SK-N-SH (cell line): ENCODE results near the gene TMEM267. TPM values are rescaled to one million over a fixed set of nuclear protein-coding genes. Genes with fewer than 3 reads are reported as not detected.

Experiments used
- CTCF ChIA-PET: fragments of 300-600, 350-600 bp; formaldehyde crosslinking; extraction: SDS; loops from one replicate; lab custom pipeline; 2021; lab: Yijun Ruan, JAX
- POLR2A ChIA-PET: fragments of 350-600 bp; sonication (Branson Sonifier 250); formaldehyde crosslinking; extraction: SDS; loops from one replicate; lab custom pipeline; 2020; ENCODE audit warnings: antibody characterized with exemption, inconsistent platforms; lab: Yijun Ruan, JAX
- DNase-seq: peaks from one replicate; pipeline ENCODE4 v3.0.0; 2012
- H2AFZ ChIP-seq: fragments of 200-600 bp; sonication (generic); 2 replicates; pipeline ENCODE4 v1.8.1; 2016; ENCODE audit warnings: antibody characterized with exemption, mild to moderate bottlenecking, low read depth
- H3F3A ChIP-seq: fragments of 200-600 bp; sonication (generic); replicated peaks from 2 replicates; pipeline ENCODE3; 2016; ENCODE audit warnings: antibody characterized with exemption, mild to moderate bottlenecking; ENCODE audit not compliant: insufficient read depth
- H3K27ac ChIP-seq, 2 experiments: fragments of 200-500 bp in 1 of 2; fragments of 200-600 bp in 1 of 2; sonication (Bioruptor generic) in 1 of 2; sonication (generic), shearing (Covaris generic) in 1 of 2; 2 replicates each; pipeline versions ENCODE4 v1.5.1 to v1.6.1; 2014 to 2016; ENCODE audit warnings: low read depth in 2 of 2, inconsistent platforms in 1 of 2, low read length in 1 of 2, mild to moderate bottlenecking in 1 of 2, mixed read lengths in 1 of 2
- H3K27me3 ChIP-seq: fragments of 200-600 bp; sonication (generic), shearing (Covaris generic); 2 replicates; pipeline ENCODE4 v1.6.1; 2016; ENCODE audit warnings: mixed run types; ENCODE audit not compliant: insufficient read depth
- H3K36me3 ChIP-seq, 2 experiments: fragments of 200-500 bp in 1 of 2; fragments of 200-600 bp in 1 of 2; sonication (Bioruptor generic) in 1 of 2; sonication (generic) in 1 of 2; replicated peaks in 1 of 2; 2 replicates each; pipeline versions ENCODE3 to v1.5.1; 2014 to 2016; ENCODE audit warnings: low read length in 1 of 2, mild to moderate bottlenecking in 1 of 2; ENCODE audit not compliant: insufficient read depth in 2 of 2, control insufficient read depth in 1 of 2
- H3K4me1 ChIP-seq, 2 experiments: fragments of 200-500 bp in 1 of 2; fragments of 200-600 bp in 1 of 2; sonication (Bioruptor generic) in 1 of 2; sonication (generic), shearing (Covaris generic) in 1 of 2; 2 replicates each; pipeline versions ENCODE4 v1.5.1 to v1.6.1; 2014 to 2016; ENCODE audit warnings: low read depth in 1 of 2, low read length in 1 of 2, mixed run types in 1 of 2; ENCODE audit not compliant: insufficient read depth in 2 of 2, control insufficient read depth in 1 of 2
- H3K4me2 ChIP-seq: fragments of 200-600 bp; sonication (generic), shearing (Covaris generic); 2 replicates; pipeline ENCODE4 v1.6.1; 2017; ENCODE audit warnings: mixed run types
- H3K4me3 ChIP-seq, 2 experiments: fragments of 200-500 bp in 1 of 2; fragments of 200-600 bp in 1 of 2; sonication (Bioruptor generic) in 1 of 2; sonication (generic), shearing (Covaris generic) in 1 of 2; 2 replicates each; pipeline versions ENCODE4 v1.5.1 to v1.8.1; 2014 to 2016; ENCODE audit warnings: low read depth in 2 of 2, inconsistent platforms in 1 of 2, low read length in 1 of 2, mild to moderate bottlenecking in 1 of 2, mixed read lengths in 1 of 2, moderate library complexity in 1 of 2
- H3K79me2 ChIP-seq: fragments of 200-600 bp; sonication (generic); 2 replicates; pipeline ENCODE4 v1.8.1; 2017; ENCODE audit warnings: mild to moderate bottlenecking; ENCODE audit not compliant: insufficient read depth
- H3K9ac ChIP-seq: fragments of 200-600 bp; sonication (generic); 2 replicates; pipeline ENCODE4 v1.6.1; 2017; ENCODE audit warnings: mixed run types
- H3K9me2 ChIP-seq: fragments of 200-600 bp; sonication (generic); 2 replicates; pipeline ENCODE4 v1.6.1; 2017; ENCODE audit warnings: mixed run types
- H3K9me3 ChIP-seq: fragments of 200-600 bp; sonication (generic); 2 replicates; pipeline ENCODE4 v1.6.1; 2017; ENCODE audit warnings: mixed run types, mild to moderate bottlenecking, moderate library complexity
- H4K20me1 ChIP-seq: fragments of 200-600 bp; sonication (generic); 2 replicates; pipeline ENCODE4 v1.6.1; 2017; ENCODE audit warnings: mild to moderate bottlenecking, mixed run types; ENCODE audit not compliant: insufficient read depth
- CHD2 ChIP-seq: fragments of 150-350 bp; IDR thresholded peaks from 2 replicates; pipeline ENCODE4 v1.6.1; 2018; ENCODE audit warnings: low read length; ENCODE audit not compliant: partially characterized antibody
- EP300 ChIP-seq, 2 experiments: IDR thresholded peaks; 2 replicates each; pipeline versions ENCODE4 v1.4.0 to v1.6.1; 2012; ENCODE audit warnings: borderline replicate concordance in 1 of 2, low read depth in 1 of 2, low read length in 1 of 2
- JUND ChIP-seq: IDR thresholded peaks from 2 replicates; pipeline ENCODE4 v1.4.0; 2012
- NFIC ChIP-seq: IDR thresholded peaks from 2 replicates; pipeline ENCODE4 v1.4.0; 2012; ENCODE audit warnings: borderline replicate concordance
- POLR2AphosphoS5 ChIP-seq: IDR thresholded peaks from 2 replicates; pipeline ENCODE4 v1.6.1; 2012; ENCODE audit warnings: low read depth, low read length
- RXRA ChIP-seq: IDR thresholded peaks from 2 replicates; pipeline ENCODE4 v1.4.0; 2012; ENCODE audit warnings: low read depth, mild to moderate bottlenecking, borderline replicate concordance
- SIN3A ChIP-seq: IDR thresholded peaks from 2 replicates; pipeline ENCODE4 v1.6.1; 2012; ENCODE audit warnings: low read depth, mild to moderate bottlenecking, low read length, moderate library complexity, borderline replicate concordance
- TCF12 ChIP-seq: IDR thresholded peaks from 2 replicates; pipeline ENCODE4 v1.4.0; 2012
- TEAD4 ChIP-seq: IDR thresholded peaks from 2 replicates; pipeline ENCODE4 v1.4.0; 2012; ENCODE audit warnings: mild to moderate bottlenecking, borderline replicate concordance; ENCODE audit not compliant: insufficient read depth
- USF1 ChIP-seq: IDR thresholded peaks from 2 replicates; pipeline ENCODE4 v1.4.0; 2012; ENCODE audit warnings: low read depth, borderline replicate concordance
- WGBS: methylation state at CpG from one replicate; pipeline ENCODE4 v1.1.6; 2017; ENCODE audit warnings: low lambda C conversion rate; 5-methylcytosine and 5-hydroxymethylcytosine counted together
- polyA plus RNA-seq, 3 experiments: library from polyadenylated mRNA; depleted of rRNA; stranded (reverse); fragments of >200 nt; gene quantifications; 2 replicates each; pipeline ENCODE4 v1.2.3, GENCODE V29; 2012
- TF ChIP-seq, protein P1 (sequence below): IDR thresholded peaks from 2 replicates; pipeline ENCODE4 v1.4.0; 2012; ENCODE audit warnings: low read depth, borderline replicate concordance
- TF ChIP-seq, protein P2 (sequence below): IDR thresholded peaks from 2 replicates; pipeline ENCODE4 v1.4.0; 2012; ENCODE audit warnings: low read depth
- TF ChIP-seq, protein P3 (sequence below): IDR thresholded peaks from 2 replicates; pipeline ENCODE4; 2012

The TMEM267 gene
- polyA plus RNA-seq, 1 of the 3 experiments (the other 2 are of a cell fraction), result 5.7 TPM

GRCh38 chr5:43411495-43411894 lies 72.2 kb downstream of the TMEM267 start:
- Histone ChIP-seq H3K79me2 (no peaks in the 10 kb centered on the region), H3K9me3 (no peaks in the 10 kb centered on the region), H3K4me1 (no peaks in the 10 kb centered on the region), H3K27ac (no peak overlapping the region), H3K9me2 (no peaks in the 10 kb centered on the region), H4K20me1 (no peaks in the 10 kb centered on the region), H3F3A (no peaks in the 10 kb centered on the region)
- ChIA-PET POLR2A (no interaction called here), CTCF (interaction anchor here (1.1 to 1.4 kb wide), 2 partner anchors 22 to 180 kb away, joined by 3 to 8 read pairs; no protein-coding TSS in a partner anchor)
- DNase-seq, result no peak
- TF ChIP-seq POLR2AphosphoS5, result no peak
- no peak for TF ChIP-seq CHD2
- TF ChIP-seq, protein P1, sequence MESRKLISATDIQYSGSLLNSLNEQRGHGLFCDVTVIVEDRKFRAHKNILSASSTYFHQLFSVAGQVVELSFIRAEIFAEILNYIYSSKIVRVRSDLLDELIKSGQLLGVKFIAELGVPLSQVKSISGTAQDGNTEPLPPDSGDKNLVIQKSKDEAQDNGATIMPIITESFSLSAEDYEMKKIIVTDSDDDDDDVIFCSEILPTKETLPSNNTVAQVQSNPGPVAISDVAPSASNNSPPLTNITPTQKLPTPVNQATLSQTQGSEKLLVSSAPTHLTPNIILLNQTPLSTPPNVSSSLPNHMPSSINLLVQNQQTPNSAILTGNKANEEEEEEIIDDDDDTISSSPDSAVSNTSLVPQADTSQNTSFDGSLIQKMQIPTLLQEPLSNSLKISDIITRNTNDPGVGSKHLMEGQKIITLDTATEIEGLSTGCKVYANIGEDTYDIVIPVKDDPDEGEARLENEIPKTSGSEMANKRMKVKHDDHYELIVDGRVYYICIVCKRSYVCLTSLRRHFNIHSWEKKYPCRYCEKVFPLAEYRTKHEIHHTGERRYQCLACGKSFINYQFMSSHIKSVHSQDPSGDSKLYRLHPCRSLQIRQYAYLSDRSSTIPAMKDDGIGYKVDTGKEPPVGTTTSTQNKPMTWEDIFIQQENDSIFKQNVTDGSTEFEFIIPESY, result no peak
- TF ChIP-seq, protein P2, sequence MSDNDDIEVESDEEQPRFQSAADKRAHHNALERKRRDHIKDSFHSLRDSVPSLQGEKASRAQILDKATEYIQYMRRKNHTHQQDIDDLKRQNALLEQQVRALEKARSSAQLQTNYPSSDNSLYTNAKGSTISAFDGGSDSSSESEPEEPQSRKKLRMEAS, result no peak
- TF ChIP-seq, protein P3, sequence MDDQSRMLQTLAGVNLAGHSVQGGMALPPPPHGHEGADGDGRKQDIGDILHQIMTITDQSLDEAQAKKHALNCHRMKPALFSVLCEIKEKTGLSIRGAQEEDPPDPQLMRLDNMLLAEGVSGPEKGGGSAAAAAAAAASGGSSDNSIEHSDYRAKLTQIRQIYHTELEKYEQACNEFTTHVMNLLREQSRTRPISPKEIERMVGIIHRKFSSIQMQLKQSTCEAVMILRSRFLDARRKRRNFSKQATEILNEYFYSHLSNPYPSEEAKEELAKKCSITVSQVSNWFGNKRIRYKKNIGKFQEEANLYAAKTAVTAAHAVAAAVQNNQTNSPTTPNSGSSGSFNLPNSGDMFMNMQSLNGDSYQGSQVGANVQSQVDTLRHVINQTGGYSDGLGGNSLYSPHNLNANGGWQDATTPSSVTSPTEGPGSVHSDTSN, result no peak
- no peak for TF ChIP-seq SIN3A
- TF ChIP-seq TCF12, result no peak
- TF ChIP-seq NFIC, result no peak
- TF ChIP-seq, all 33 proteins: peak for 0
- no peak overlapping the region for H3K4me3 ChIP-seq
- no peak overlapping the region for H2AFZ ChIP-seq
- WGBS, result 51% methylated on average over 3 of the region's 3 CpGs
- no peaks in the 10 kb centered on the region for H3K36me3 ChIP-seq
- no peak overlapping the region for H3K4me2 ChIP-seq
- no peaks in the 10 kb centered on the region for H3K27me3 ChIP-seq
- no peak overlapping the region for H3K9ac ChIP-seq

- POLR2A ChIA-PET, result no interaction called here
- Histone ChIP-seq H4K20me1 (no peaks in the 10 kb centered on the region), H3F3A (no peaks in the 10 kb centered on the region), H3K9ac (no peak overlapping the region), H2AFZ (no peak overlapping the region), H3K4me1 (no peaks in the 10 kb centered on the region), H3K27me3 (no peaks in the 10 kb centered on the region), H3K9me2 (no peaks in the 10 kb centered on the region), H3K27ac (no peak overlapping the region), H3K4me2 (no peak overlapping the region), H3K36me3 (no peaks in the 10 kb centered on the region), H3K4me3 (no peak overlapping the region), H3K79me2 (no peaks in the 10 kb centered on the region), H3K9me3 (no peaks in the 10 kb centered on the region)
- DNase-seq, result no peak
- CTCF ChIA-PET, result interaction anchor here (0.8 to 2.1 kb wide), 3 partner anchors 21 to 179 kb away, joined by 3 to 8 read pairs (median 3); no protein-coding TSS in a partner anchor
- TF ChIP-seq JUND (no peak), USF1 (no peak), RXRA (no peak), TEAD4 (no peak), EP300 (IDR thresholded peaks at IDR 0.05; ENCODE audit: borderline replicate concordance in 1 of 2, low read depth in 1 of 2, low read length in 1 of 2) (no peak)
- TF ChIP-seq, protein P3, result no peak
- 69% methylated on average over 7 of the region's 7 CpGs for WGBS
Observed at GRCh38 chr5:43410414-43410813, 73.3 kb downstream of the TMEM267 start.
